Mesendoderm (in vitro differentiated cells): ENCODE data around the gene MTA1.

ENCODE experiments used
- DNase-seq: peaks from one replicate; pipeline ENCODE4 v3.0.0; 2013
- H2AK5ac ChIP-seq: 2 replicates; pipeline ENCODE4 v1.6.1; 2013; ENCODE audit warnings: low read length, inconsistent platforms
- H2BK120ac ChIP-seq: 2 replicates; pipeline ENCODE4 v1.6.1; 2013; ENCODE audit warnings: low read depth, mild to moderate bottlenecking, low read length, moderate library complexity, mixed read lengths
- H2BK15ac ChIP-seq: replicated peaks from 2 replicates; pipeline ENCODE4 v1.6.1; 2013; ENCODE audit warnings: low read depth, mild to moderate bottlenecking, moderate library complexity
- H2BK5ac ChIP-seq: 2 replicates; pipeline ENCODE4 v1.6.1; 2013; ENCODE audit warnings: low read length, inconsistent platforms
- H3K18ac ChIP-seq: 2 replicates; pipeline ENCODE4 v1.6.1; 2013; ENCODE audit warnings: mild to moderate bottlenecking, low read length, mixed read lengths
- H3K23ac ChIP-seq: one replicate; pipeline ENCODE4 v1.6.1; 2013; ENCODE audit warnings: low read length
- H3K27ac ChIP-seq: 2 replicates; pipeline ENCODE4 v1.5.1; 2013; ENCODE audit warnings: low read depth, mild to moderate bottlenecking, inconsistent platforms, low read length, moderate library complexity
- H3K27me3 ChIP-seq: 2 replicates; pipeline ENCODE4 v1.6.1; 2013; ENCODE audit warnings: low read length, control low read depth, mild to moderate bottlenecking, inconsistent platforms; ENCODE audit not compliant: insufficient read depth, poor library complexity
- H3K36me3 ChIP-seq: 2 replicates; pipeline ENCODE4 v1.6.1; 2013; ENCODE audit warnings: low read length, inconsistent platforms; ENCODE audit not compliant: control insufficient read depth, insufficient read depth
- H3K4ac ChIP-seq: one replicate; pipeline ENCODE4 v1.6.1; 2013; ENCODE audit warnings: low read depth, mild to moderate bottlenecking, low read length, moderate library complexity
- H3K4me1 ChIP-seq: 2 replicates; pipeline ENCODE4 v1.6.1; 2013; ENCODE audit warnings: low read depth, low read length, inconsistent platforms; ENCODE audit not compliant: control insufficient read depth
- H3K4me2 ChIP-seq: 2 replicates; pipeline ENCODE4 v1.6.1; 2013; ENCODE audit warnings: low read length
- H3K4me3 ChIP-seq: 2 replicates; pipeline ENCODE4 v1.5.1; 2013; ENCODE audit warnings: mild to moderate bottlenecking, low read length
- H3K56ac ChIP-seq: one replicate; pipeline ENCODE4 v1.6.1; 2013; ENCODE audit warnings: low read length
- H3K79me1 ChIP-seq: 2 replicates; pipeline ENCODE4 v1.6.1; 2013; ENCODE audit warnings: low read length, inconsistent platforms
- H3K79me2 ChIP-seq: 2 replicates; pipeline ENCODE4 v1.6.1; 2013; ENCODE audit warnings: mild to moderate bottlenecking, low read length; ENCODE audit not compliant: control insufficient read depth, insufficient read depth
- H3K9ac ChIP-seq: 2 replicates; pipeline ENCODE4 v1.6.1; 2013; ENCODE audit warnings: low read length, inconsistent platforms
- H4K5ac ChIP-seq: one replicate; pipeline ENCODE4 v1.6.1; 2013; ENCODE audit warnings: low read length
- H4K8ac ChIP-seq: one replicate; pipeline ENCODE4 v1.6.1; 2013; ENCODE audit warnings: low read depth, mild to moderate bottlenecking, control low read depth, low read length, moderate library complexity
- WGBS: extraction: QIAGEN DNeasy Blood & Tissue Kit; methylation state at CpG from one replicate; pipeline ENCODE4 v1.1.7; 2013; ENCODE audit warnings: low lambda C conversion rate, missing lambda C conversion rate; ENCODE audit not compliant: insufficient coverage; ENCODE audit errors: extremely low coverage; 5-methylcytosine and 5-hydroxymethylcytosine counted together

MTA1 gene

DNA sequence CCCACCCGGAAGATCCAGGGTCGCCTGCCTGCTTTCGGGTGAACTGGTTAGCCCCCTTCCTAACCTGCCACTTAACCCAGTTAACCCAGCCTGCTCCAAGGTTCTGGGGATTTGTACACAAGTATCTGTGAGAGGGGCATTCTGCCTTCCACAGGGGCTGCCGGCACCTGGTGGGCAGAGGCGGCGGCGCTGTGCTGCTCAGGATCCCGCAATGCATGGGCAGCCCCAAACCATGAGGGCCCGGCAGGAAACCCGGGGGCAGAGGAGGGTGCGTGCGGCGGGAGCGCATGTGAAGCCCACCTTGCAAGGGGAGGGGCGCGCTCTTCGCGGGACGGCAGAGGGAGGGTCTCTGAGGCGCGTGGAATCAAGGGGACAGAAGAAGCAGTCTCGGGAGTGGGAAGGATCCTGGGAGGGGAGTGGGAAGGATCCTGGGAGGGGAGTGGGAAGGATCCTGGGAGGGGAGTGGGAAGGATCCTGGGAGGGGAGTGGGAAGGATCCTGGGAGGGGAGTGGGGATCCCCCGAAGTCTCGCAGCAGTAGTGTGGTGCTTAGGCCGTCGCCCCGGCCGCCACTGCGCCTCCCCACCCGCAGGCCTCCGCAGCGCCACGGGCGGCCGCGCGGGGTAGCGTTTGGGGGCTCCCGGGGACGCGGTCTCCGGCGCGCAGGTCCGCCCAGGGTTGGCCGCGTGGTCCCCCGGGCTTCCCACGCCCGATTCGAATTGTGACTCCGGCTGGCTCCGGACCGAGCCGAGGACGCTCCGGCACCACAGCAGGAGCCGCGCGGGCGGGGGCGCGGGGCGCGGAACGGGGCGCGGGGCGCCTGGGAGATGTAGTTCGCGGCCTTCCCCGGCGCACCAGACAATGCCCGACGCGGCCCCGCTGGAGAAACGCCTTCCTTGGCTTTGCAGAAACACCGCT is 4.9 kb upstream of the MTA1 start:
- peaks cover 4% of the 10 kb centered on the region for H3K4me1 ChIP-seq
- peak; percentile 55 for DNase-seq
- peak overlapping the region; percentile 94 for H3K56ac ChIP-seq

GRCh38 chr14:105415481-105416428 is 3.9 kb upstream of the MTA1 start:
- H3K4me3 ChIP-seq, result no peak overlapping the region
- H3K56ac ChIP-seq, result no peak overlapping the region
- no peak overlapping the region for H3K27ac ChIP-seq

More for the DNA sequence above, 4.9 kb upstream of the MTA1 start:
- Histone ChIP-seq H2BK5ac (no peak overlapping the region), H2BK15ac (no peak overlapping the region), H2BK120ac (no peak overlapping the region), H3K4ac (no peak overlapping the region), H3K4me2 (peak overlapping the region; percentile 79), H3K79me1 (no peaks in the 10 kb centered on the region), H3K18ac (no peak overlapping the region), H3K79me2 (no peaks in the 10 kb centered on the region), H3K36me3 (no peaks in the 10 kb centered on the region), H2AK5ac (no peak overlapping the region), H3K23ac (peak overlapping the region; percentile 99), H4K8ac (no peak overlapping the region), H4K5ac (no peak overlapping the region), H3K27ac (no peak overlapping the region), H3K4me3 (peak overlapping the region; percentile 23), H3K9ac (peak overlapping the region; percentile 75), H3K27me3 (peaks cover 5% of the 10 kb centered on the region)
- no CpG with 5 or more reads among the region's 79 CpGs for WGBS

GRCh38 chr14:105416671-105417070 is 3.0 kb upstream of the MTA1 start:
- no peak overlapping the region for H4K5ac ChIP-seq
- WGBS, result no CpG with 5 or more reads among the region's 11 CpGs
- H3K36me3 ChIP-seq, result no peaks in the 10 kb centered on the region
- H3K4me1 ChIP-seq, result peaks cover 4% of the 10 kb centered on the region
- H3K4me3 ChIP-seq, result no peak overlapping the region
- no peak overlapping the region for H2BK5ac ChIP-seq
- DNase-seq, result no peak
- no peak overlapping the region for H3K4me2 ChIP-seq
- no peak overlapping the region for H3K27ac ChIP-seq
- peaks cover 2% of the 10 kb centered on the region for H3K27me3 ChIP-seq
- no peak overlapping the region for H2AK5ac ChIP-seq
- H3K79me2 ChIP-seq, result peaks cover 15% of the 10 kb centered on the region
- no peak overlapping the region for H3K4ac ChIP-seq
- H4K8ac ChIP-seq, result no peak overlapping the region
- no peak overlapping the region for H2BK120ac ChIP-seq
- H3K9ac ChIP-seq, result no peak overlapping the region
- no peak overlapping the region for H2BK15ac ChIP-seq
- H3K18ac ChIP-seq, result no peak overlapping the region
- H3K56ac ChIP-seq, result no peak overlapping the region
- H3K79me1 ChIP-seq, result peaks cover 4% of the 10 kb centered on the region
- no peak overlapping the region for H3K23ac ChIP-seq

More at GRCh38 chr14:105415481-105416428, 3.9 kb upstream of the MTA1 start:
- H3K79me1 ChIP-seq, result no peaks in the 10 kb centered on the region
- H3K4ac ChIP-seq, result no peak overlapping the region
- no peaks in the 10 kb centered on the region for H3K36me3 ChIP-seq
- H3K4me2 ChIP-seq, result no peak overlapping the region
- peaks cover 4% of the 10 kb centered on the region for H3K4me1 ChIP-seq
- no peak overlapping the region for H3K18ac ChIP-seq
- H2BK15ac ChIP-seq, result no peak overlapping the region
- no peak overlapping the region for H2AK5ac ChIP-seq
- H3K27me3 ChIP-seq, result peaks cover 2% of the 10 kb centered on the region
- H3K79me2 ChIP-seq, result peaks cover 6% of the 10 kb centered on the region
- no peak overlapping the region for H2BK120ac ChIP-seq
- H4K5ac ChIP-seq, result no peak overlapping the region
- H4K8ac ChIP-seq, result no peak overlapping the region
- WGBS, result no CpG with 5 or more reads among the region's 25 CpGs
- no peak overlapping the region for H3K23ac ChIP-seq
- H3K9ac ChIP-seq, result no peak overlapping the region
- H2BK5ac ChIP-seq, result no peak overlapping the region
- DNase-seq, result no peak

DNA sequence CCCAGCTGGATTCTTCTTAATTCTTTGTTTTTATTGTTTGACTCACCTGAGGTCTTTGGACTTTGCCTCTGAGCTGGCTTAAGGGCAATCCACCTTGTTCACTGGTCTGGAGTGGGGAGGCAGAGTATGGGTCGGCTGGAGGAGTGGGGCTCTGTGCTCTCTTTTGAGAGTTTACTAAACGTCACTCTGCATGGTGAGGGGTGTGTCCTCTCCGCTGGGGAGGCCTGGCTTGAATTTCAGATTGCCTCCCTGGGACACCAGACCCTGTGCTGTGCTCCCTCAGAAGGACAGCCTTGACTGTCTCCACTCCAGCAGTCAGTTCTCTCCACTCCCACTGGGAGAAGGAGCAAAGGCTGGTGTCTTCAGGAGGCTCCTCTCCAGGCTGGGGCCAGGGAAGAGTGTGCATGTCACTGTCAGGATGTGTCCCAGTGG is 1.9 kb upstream of the MTA1 start:
- Histone ChIP-seq H3K56ac (no peak overlapping the region), H3K4me3 (no peak overlapping the region), H3K9ac (no peak overlapping the region), H2BK5ac (no peak overlapping the region), H2BK120ac (no peak overlapping the region), H3K79me2 (peaks cover 25% of the 10 kb centered on the region), H3K4me2 (no peak overlapping the region), H3K4ac (no peak overlapping the region), H2BK15ac (no peak overlapping the region), H2AK5ac (no peak overlapping the region), H4K5ac (no peak overlapping the region), H3K23ac (no peak overlapping the region), H3K18ac (no peak overlapping the region), H4K8ac (no peak overlapping the region), H3K4me1 (peaks cover 4% of the 10 kb centered on the region), H3K36me3 (no peaks in the 10 kb centered on the region), H3K79me1 (peaks cover 7% of the 10 kb centered on the region), H3K27ac (no peak overlapping the region), H3K27me3 (peaks cover 2% of the 10 kb centered on the region)
- no peak for DNase-seq
- WGBS, result no CpG with 5 or more reads among the region's 3 CpGs

GRCh38 chr14:105418269-105419194 is 1.1 kb upstream of the MTA1 start:
- Histone ChIP-seq H3K27me3 (peaks cover under 1% of the 10 kb centered on the region), H2AK5ac (no peak overlapping the region), H3K4ac (no peak overlapping the region), H2BK120ac (no peak overlapping the region), H3K4me1 (peaks cover 4% of the 10 kb centered on the region), H3K9ac (peak overlapping the region; percentile 91), H3K18ac (no peak overlapping the region), H3K4me2 (peak overlapping the region; percentile 83), H3K27ac (no peak overlapping the region), H4K5ac (no peak overlapping the region), H4K8ac (no peak overlapping the region), H3K23ac (no peak overlapping the region), H3K79me1 (peaks cover 10% of the 10 kb centered on the region), H2BK5ac (no peak overlapping the region), H3K4me3 (no peak overlapping the region), H3K56ac (peak overlapping the region; percentile 96), H3K36me3 (no peaks in the 10 kb centered on the region), H2BK15ac (no peak overlapping the region), H3K79me2 (peaks cover 33% of the 10 kb centered on the region)
- WGBS, result no CpG with 5 or more reads among the region's 19 CpGs
- DNase-seq, result no peak
